HepG2 (cell line): ENCODE results near the gene ANKRD11. TPM values are rescaled to one million over a fixed set of nuclear protein-coding genes. Genes with fewer than 3 reads are reported as not detected.
A peak's percentile ranks its signal among the peaks of the same experiment; 100 is the strongest.

Experiments used
- CEBPB ChIP-seq: IDR thresholded peaks from 2 replicates; pipeline ENCODE4 v1.6.1; 2011; ENCODE audit warnings: low read depth, low read length, improper control_type of control experiment, borderline replicate concordance
- FOXK1 ChIP-seq: sonication (generic); formaldehyde crosslinking; IDR thresholded peaks from 2 replicates; pipeline ENCODE4 v1.4.0; 2020; ENCODE audit warnings: low read depth, missing genetic modification reagents, borderline replicate concordance
- FOXP1 ChIP-seq, 2 experiments: fragments of 450-650 bp in 1 of 2; IDR thresholded peaks; 2 replicates each; pipeline ENCODE4 v1.6.1; 2017 to 2018; ENCODE audit warnings: antibody characterized with exemption in 1 of 2
- GRHL1 ChIP-seq: sonication (generic); formaldehyde crosslinking; conservative IDR thresholded peaks from 2 replicates; pipeline ENCODE4 v1.8.0; 2022; ENCODE audit warnings: missing genetic modification reagents
- MXI1 ChIP-seq: IDR thresholded peaks from 3 replicates; pipeline ENCODE4 v1.6.1; 2012; ENCODE audit warnings: low read depth, low read length, inconsistent platforms, borderline replicate concordance
- ZBTB34 ChIP-seq: sonication (generic); formaldehyde crosslinking; IDR thresholded peaks from 2 replicates; pipeline ENCODE4 v1.8.0; 2022; ENCODE audit warnings: mild to moderate bottlenecking, missing genetic modification reagents
- ZBTB37 ChIP-seq: sonication (generic); formaldehyde crosslinking; IDR thresholded peaks from 2 replicates; pipeline ENCODE4 v1.4.0; 2020; ENCODE audit warnings: mild to moderate bottlenecking, missing genetic modification reagents
- ZFX ChIP-seq: sonication (generic); formaldehyde crosslinking; IDR thresholded peaks from 2 replicates; pipeline ENCODE4 v1.4.0; 2020; ENCODE audit warnings: mild to moderate bottlenecking, low read depth, missing genetic modification reagents, moderate library complexity
- ZMYM4 ChIP-seq: sonication (generic); formaldehyde crosslinking; IDR thresholded peaks from 2 replicates; pipeline ENCODE4 v1.8.1; 2023; ENCODE audit warnings: mild to moderate bottlenecking, missing genetic modification reagents
- ZNF530 ChIP-seq: sonication (generic); formaldehyde crosslinking; IDR thresholded peaks from 2 replicates; pipeline ENCODE4 v1.5.0; 2020; ENCODE audit warnings: low read depth, mild to moderate bottlenecking, missing genetic modification reagents
- ZNF749 ChIP-seq: sonication (generic); formaldehyde crosslinking; IDR thresholded peaks from 2 replicates; pipeline ENCODE4 v1.8.0; 2022; ENCODE audit warnings: mild to moderate bottlenecking, missing genetic modification reagents, moderate library complexity, borderline replicate concordance
- ZNF766 ChIP-seq: sonication (generic); formaldehyde crosslinking; IDR thresholded peaks from 2 replicates; pipeline ENCODE4 v1.5.0; 2020; ENCODE audit warnings: missing genetic modification reagents, borderline replicate concordance
- polyA plus RNA-seq, 8 experiments: library from polyadenylated mRNA; depleted of rRNA in 3 of 8; stranded (reverse) in 7 of 8; unstranded in 1 of 8; fragments of >200 nt; fragmentation: Illumina TruSeq in 4 of 8; extraction: Trizol in 4 of 8; gene quantifications; 2 replicates each; pipeline versions ENCODE4 v1.2.1 to v1.2.3, GENCODE V29; 2011 to 2016; ENCODE audit warnings: low read depth in 4 of 8, missing spikeins in 1 of 8, mixed read lengths in 1 of 8; ENCODE audit not compliant: insufficient read depth in 1 of 8
- total RNA-seq, 5 experiments: library from RNA; depleted of rRNA; stranded (reverse); fragments of >200 nt; fragmentation: Illumina TruSeq; extraction: Trizol; gene quantifications; 2 replicates each; pipeline ENCODE4 v1.2.3, GENCODE V29; 2016; ENCODE audit warnings: low read depth in 1 of 5
- TF ChIP-seq, protein P1 (sequence below): IDR thresholded peaks from 2 replicates; pipeline ENCODE4 v1.6.1; 2016; ENCODE audit warnings: low read depth
- TF ChIP-seq, protein P2 (sequence below): IDR thresholded peaks from 2 replicates; pipeline ENCODE4 v1.6.1; 2016; ENCODE audit warnings: low read depth, missing genetic modification reagents, missing compliant biosample characterization

Gene ANKRD11
- total and polyA plus RNA-seq, 2 of the 13 experiments (the other 11 are each of a cell fraction or from before 2014, with no cell fraction given) = 21.4 to 38.4 TPM

DNA sequence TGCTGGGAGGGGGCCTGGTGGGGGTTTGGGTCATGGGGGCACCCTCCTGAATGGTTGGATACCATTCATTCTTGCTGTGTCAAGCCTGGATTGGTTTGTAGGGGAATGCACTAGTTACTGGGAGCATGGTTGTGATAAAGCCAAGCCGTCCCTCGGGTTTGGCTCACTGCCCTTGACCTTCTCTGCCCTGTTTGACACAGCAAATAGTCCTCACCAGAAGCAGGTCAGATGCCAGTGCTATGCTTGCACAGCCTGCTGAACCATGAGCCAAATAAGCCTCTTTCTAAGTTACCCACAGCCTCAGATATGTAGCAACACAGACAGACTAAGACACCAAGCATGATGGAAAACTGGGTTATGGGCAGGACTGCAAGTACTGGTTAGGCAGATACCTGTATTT lies 258.3 kb downstream of the ANKRD11 start (continued):
- TF ChIP-seq, protein P1, sequence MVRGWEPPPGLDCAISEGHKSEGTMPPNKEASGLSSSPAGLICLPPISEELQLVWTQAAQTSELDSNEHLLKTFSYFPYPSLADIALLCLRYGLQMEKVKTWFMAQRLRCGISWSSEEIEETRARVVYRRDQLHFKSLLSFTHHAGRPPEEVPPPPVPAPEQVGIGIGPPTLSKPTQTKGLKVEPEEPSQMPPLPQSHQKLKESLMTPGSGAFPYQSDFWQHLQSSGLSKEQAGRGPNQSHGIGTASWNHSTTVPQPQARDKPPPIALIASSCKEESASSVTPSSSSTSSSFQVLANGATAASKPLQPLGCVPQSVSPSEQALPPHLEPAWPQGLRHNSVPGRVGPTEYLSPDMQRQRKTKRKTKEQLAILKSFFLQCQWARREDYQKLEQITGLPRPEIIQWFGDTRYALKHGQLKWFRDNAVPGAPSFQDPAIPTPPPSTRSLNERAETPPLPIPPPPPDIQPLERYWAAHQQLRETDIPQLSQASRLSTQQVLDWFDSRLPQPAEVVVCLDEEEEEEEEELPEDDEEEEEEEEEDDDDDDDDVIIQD (CRISPR knock-in tag) = peak; percentile 61; the same call in 1 of the 2 replicates
- TF ChIP-seq ZBTB34 (peak; percentile 98; the same call in 1 of the 2 replicates), ZFX (CRISPR knock-in tag) (peak; percentile 44; the same call in 1 of the 2 replicates), FOXP1 (IDR thresholded peaks at IDR 0.05) (no peak), FOXP1 (CRISPR knock-in tag; IDR thresholded peaks at IDR 0.05) (0 out of 2 replicates have a peak, but pooled peaks have one; percentile 21), FOXK1 (CRISPR knock-in tag) (peak; percentile 42; the same call in 1 of the 2 replicates), ZNF530 (CRISPR knock-in tag) (no peak), MXI1 (peak; percentile 70; the same call in 1 of the 3 replicates), GRHL1 (CRISPR knock-in tag) (no peak), ZNF749 (CRISPR knock-in tag) (no peak), ZBTB37 (CRISPR knock-in tag) (peak; percentile 96), ZNF766 (peak; percentile 74; the same call in 1 of the 2 replicates), ZMYM4 (CRISPR knock-in tag) (peak; percentile 80), CEBPB (peak; percentile 88)
- TF ChIP-seq, protein P2, sequence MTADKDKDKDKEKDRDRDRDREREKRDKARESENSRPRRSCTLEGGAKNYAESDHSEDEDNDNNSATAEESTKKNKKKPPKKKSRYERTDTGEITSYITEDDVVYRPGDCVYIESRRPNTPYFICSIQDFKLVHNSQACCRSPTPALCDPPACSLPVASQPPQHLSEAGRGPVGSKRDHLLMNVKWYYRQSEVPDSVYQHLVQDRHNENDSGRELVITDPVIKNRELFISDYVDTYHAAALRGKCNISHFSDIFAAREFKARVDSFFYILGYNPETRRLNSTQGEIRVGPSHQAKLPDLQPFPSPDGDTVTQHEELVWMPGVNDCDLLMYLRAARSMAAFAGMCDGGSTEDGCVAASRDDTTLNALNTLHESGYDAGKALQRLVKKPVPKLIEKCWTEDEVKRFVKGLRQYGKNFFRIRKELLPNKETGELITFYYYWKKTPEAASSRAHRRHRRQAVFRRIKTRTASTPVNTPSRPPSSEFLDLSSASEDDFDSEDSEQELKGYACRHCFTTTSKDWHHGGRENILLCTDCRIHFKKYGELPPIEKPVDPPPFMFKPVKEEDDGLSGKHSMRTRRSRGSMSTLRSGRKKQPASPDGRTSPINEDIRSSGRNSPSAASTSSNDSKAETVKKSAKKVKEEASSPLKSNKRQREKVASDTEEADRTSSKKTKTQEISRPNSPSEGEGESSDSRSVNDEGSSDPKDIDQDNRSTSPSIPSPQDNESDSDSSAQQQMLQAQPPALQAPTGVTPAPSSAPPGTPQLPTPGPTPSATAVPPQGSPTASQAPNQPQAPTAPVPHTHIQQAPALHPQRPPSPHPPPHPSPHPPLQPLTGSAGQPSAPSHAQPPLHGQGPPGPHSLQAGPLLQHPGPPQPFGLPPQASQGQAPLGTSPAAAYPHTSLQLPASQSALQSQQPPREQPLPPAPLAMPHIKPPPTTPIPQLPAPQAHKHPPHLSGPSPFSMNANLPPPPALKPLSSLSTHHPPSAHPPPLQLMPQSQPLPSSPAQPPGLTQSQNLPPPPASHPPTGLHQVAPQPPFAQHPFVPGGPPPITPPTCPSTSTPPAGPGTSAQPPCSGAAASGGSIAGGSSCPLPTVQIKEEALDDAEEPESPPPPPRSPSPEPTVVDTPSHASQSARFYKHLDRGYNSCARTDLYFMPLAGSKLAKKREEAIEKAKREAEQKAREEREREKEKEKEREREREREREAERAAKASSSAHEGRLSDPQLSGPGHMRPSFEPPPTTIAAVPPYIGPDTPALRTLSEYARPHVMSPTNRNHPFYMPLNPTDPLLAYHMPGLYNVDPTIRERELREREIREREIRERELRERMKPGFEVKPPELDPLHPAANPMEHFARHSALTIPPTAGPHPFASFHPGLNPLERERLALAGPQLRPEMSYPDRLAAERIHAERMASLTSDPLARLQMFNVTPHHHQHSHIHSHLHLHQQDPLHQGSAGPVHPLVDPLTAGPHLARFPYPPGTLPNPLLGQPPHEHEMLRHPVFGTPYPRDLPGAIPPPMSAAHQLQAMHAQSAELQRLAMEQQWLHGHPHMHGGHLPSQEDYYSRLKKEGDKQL (CRISPR knock-in tag) = peak; percentile 65; the same call in 1 of the 2 replicates
